Pulmonary artery endothelial cell (primary cell): ENCODE measurements around the gene CACNA1H. TPM values are rescaled to one million over a fixed set of nuclear protein-coding genes. Genes with fewer than 3 reads are reported as not detected.
"Not testable (repeated sequence)": the region's sequence is repeated elsewhere in the genome, so short reads cannot be mapped to it uniquely, and the experiment has no call there.

Source experiments
- DNase-seq: peaks from one replicate; pipeline ENCODE4 v3.0.0-alpha.2; 2011; ENCODE audit warnings: low read depth, low spot score
- total RNA-seq: library from RNA; depleted of rRNA; stranded (reverse); fragments of >200 nt; gene quantifications from 2 replicates; pipeline ENCODE4 v1.2.3, GENCODE V29; 2014

Gene CACNA1H
- total RNA-seq, 1 donor from 2014 or later: 0.07 TPM

- DNase-seq: not testable (repeated sequence)
These were observed 37.9 kb downstream of the CACNA1H start for GRCh38 chr16:1190789-1191188.

- no peak for DNase-seq
These were observed 39.6 kb downstream of the CACNA1H start for GRCh38 chr16:1192384-1193073.

- DNase-seq: no peak
These were observed 40.4 kb downstream of the CACNA1H start for GRCh38 chr16:1193143-1193824.

- no peak for DNase-seq
These were observed 41.1 kb downstream of the CACNA1H start for GRCh38 chr16:1193825-1194581.

- no peak for DNase-seq
These were observed 41.9 kb downstream of the CACNA1H start for GRCh38 chr16:1194665-1195392.

- DNase-seq: no peak
These were observed 42.4 kb downstream of the CACNA1H start for GRCh38 chr16:1195393-1195666.

GRCh38 chr16:1196494-1196893 is 43.6 kb downstream of the CACNA1H start:
- DNase-seq: no peak

GRCh38 chr16:1197237-1197866 is 44.4 kb downstream of the CACNA1H start:
- DNase-seq: no peak

GRCh38 chr16:1198194-1198593 is 45.3 kb downstream of the CACNA1H start:
- no peak for DNase-seq

- not testable (repeated sequence) for DNase-seq
These were observed 45.9 kb downstream of the CACNA1H start for GRCh38 chr16:1198671-1199346.

GRCh38 chr16:1199347-1200013 is 46.6 kb downstream of the CACNA1H start:
- DNase-seq: no peak

- no peak for DNase-seq
These were observed 47.2 kb downstream of the CACNA1H start for GRCh38 chr16:1200014-1200627.

GRCh38 chr16:1201444-1201843 is 48.5 kb downstream of the CACNA1H start:
- no peak for DNase-seq

GRCh38 chr16:1202274-1202673 is 49.4 kb downstream of the CACNA1H start:
- no peak for DNase-seq

- no peak for DNase-seq
These were observed 52.0 kb downstream of the CACNA1H start for GRCh38 chr16:1204933-1205332.

GRCh38 chr16:1206326-1206725 is 53.4 kb downstream of the CACNA1H start:
- DNase-seq: no peak

GRCh38 chr16:1206786-1207185 is 53.9 kb downstream of the CACNA1H start:
- DNase-seq: no peak

- DNase-seq: no peak
These were observed 55.4 kb downstream of the CACNA1H start for GRCh38 chr16:1208239-1208830.

GRCh38 chr16:1209081-1209480 is 56.2 kb downstream of the CACNA1H start:
- no peak for DNase-seq
